HG02840 (cell line): ENCODE measurements around the gene EEF2.
"Not testable (repeated sequence)": the region's sequence is repeated elsewhere in the genome, so short reads cannot be mapped to it uniquely, and the experiment has no call there.

Experiments
- ATAC-seq: cut with Tn5 transposase; IDR thresholded peaks from one replicate; pipeline ENCODE4 v1.9.1; 2021; ENCODE audit warnings: mild to moderate bottlenecking, moderate library complexity, moderate number of reproducible peaks; ENCODE audit not compliant: unreplicated experiment, low FRiP score

The EEF2 gene

GRCh38 chr19:3950871-3951861 lies 34.1 kb downstream of the EEF2 start:
- ATAC-seq = no peak

- no peak for ATAC-seq
Measured at GRCh38 chr19:3949997-3950859, 35.0 kb downstream of the EEF2 start.

DNA sequence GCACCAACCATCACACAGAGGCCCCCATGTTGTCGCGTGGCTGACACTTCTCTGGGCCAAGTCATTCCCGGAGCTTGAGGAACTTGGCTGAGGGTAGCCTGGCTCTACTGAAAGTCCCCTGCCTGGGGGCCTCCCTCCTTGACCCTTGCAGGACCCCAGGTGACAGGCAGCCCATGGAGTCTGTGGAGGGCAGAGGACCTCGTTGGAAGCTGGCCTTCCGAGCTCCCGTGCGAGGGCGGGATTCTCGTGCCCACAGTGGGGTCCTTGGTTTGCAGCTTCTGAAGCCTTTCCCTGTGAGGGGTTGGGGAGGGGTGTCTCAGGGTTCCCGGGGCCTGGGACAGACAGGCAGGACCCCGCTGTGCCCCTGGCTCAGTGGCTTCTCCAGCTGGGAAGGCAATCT lies 36.0 kb downstream of the EEF2 start:
- no peak for ATAC-seq

GRCh38 chr19:3947316-3947933 lies 37.8 kb downstream of the EEF2 start:
- not testable (repeated sequence) for ATAC-seq

DNA sequence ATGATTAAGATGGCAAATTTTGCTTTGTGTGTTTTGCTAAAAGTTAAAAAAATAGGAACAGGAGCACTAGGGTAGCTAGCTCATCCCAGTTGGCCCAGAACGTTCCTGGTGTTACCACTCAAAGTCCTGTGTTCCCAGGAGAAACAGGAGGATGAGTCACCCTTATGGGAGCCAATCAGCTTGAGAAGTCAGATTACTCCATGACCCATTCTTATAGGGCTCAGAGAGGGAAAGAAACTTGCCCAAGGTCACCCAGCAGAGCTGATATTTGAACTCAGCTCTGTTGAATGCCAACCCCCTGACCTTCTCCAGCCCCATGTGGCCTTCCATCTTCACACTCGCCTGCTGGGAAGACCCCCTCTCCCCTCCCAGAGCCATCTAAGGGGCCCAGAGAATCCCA lies 39.4 kb downstream of the EEF2 start:
- no peak for ATAC-seq

DNA sequence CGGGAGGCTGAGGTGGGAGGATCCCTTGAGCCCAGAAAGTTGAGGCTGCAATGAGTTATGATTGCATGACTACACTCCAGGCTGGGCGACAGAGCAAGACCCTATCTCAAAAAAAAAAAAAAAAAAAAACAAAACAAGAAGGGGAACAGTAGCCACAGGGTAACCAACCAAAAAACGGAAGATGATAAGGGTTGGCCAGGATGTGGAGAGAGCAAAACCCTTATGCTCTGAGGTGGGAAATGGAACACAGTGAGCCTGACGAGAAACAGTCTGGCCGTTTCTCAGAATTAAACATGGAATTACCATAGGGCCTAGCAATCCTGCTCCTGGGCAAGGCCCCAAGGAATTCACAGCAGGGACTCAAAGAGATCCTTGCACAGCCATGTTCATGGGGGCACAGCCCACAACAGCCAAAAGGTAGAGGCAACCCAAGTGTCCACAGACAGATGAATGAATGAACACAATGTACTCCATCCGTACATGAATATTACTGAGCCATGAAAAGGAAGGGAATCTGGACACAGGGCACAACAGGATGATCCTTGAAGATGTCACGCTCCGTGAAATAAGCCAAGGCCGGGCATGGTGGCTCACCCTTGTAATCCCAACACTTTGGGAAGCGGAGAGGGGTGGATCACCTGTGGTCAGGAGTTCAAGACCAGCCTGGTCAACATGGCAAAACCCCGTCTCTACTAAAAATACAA lies 41.1 kb downstream of the EEF2 start:
- no peak for ATAC-seq

GRCh38 chr19:3942790-3943409 lies 42.4 kb downstream of the EEF2 start:
- ATAC-seq = no peak

- ATAC-seq = not testable (repeated sequence)
Measured at GRCh38 chr19:3938300-3938950, 46.8 kb downstream of the EEF2 start.

- no peak for ATAC-seq
Measured at GRCh38 chr19:3936506-3937442, 48.5 kb downstream of the EEF2 start.

DNA sequence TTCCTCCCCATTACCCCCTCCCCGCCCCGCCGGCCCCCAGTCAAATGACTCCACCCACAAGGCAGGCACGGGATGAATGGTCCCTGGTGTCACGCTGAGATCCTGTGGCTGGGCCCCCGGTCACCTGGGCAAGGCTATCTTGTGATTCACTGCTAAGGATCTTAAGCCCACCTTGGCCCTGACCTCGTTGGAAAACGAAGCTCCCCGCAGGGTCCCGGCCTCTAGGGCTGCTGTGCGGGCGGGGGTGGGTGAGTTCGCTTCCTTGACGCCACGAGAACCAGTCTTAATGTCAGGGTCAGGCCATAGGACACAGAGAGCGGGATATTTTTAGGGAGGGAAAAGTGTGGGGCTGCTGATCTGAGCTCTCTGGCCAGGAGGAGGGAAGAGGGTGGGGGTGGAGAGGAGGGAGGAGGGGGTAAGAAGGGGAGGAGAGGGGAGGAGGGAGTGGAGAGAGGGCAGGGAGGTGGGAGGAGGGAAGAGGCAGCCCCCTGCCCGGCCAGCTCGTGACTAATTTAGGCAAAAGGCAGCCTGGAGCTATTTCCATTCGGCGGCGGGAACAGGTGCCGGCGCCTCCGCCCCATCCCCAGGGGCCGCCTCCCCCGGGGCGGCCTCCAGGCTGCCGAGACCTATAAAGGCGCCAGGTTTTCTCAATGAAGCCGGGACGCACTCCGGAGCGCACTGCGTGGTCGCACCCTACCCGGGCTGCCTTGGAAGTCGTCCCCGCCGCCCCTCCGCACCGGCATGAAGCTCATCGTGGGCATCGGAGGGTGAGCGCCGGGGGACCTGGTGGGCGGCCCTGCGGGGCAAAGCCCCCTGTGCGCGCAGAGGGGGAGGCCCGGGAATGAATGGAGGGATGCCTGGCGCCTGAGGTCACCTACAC lies 52.1 kb downstream of the EEF2 start, which contains the start of gene NMRK2:
Gene NMRK2, plus strand, starts transcription at position 139 of the 880 bp plus-strand sequence. Its CDS starts 603 bp downstream, at position 742.
- no peak for ATAC-seq

DNA sequence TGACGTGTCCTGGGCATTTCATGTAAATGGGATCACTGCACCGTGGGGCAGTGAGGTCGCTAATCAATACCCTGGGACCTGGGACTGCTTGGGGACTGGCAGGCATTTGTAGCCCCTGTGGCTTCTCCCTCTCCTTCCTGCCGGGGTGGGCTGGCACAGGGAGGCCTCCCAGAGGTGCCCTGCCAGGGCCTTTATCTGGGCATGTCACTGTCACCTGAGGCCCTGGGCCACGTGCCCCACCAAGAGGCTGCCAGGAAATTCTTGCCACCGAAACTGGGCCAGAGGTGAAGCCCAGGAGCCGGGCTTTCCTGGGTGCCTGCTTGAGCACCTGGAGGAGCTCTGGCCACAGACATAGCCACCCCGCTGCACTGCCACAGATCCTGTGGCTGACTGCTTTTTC lies 54.2 kb downstream of the EEF2 start:
- no peak for ATAC-seq
